Hepatocyte (in vitro differentiated cells): ENCODE data around the gene DPPA4.

Source experiments
- CTCF ChIP-seq: fragments of 200-600 bp; sonication (generic); IDR thresholded peaks from 2 replicates; pipeline ENCODE4 v1.5.1; 2016; ENCODE audit warnings: antibody characterized with exemption, mild to moderate bottlenecking; ENCODE audit not compliant: poor library complexity
- EZH2 ChIP-seq: fragments of 200-600 bp; sonication (generic); IDR thresholded peaks from 2 replicates; pipeline ENCODE4 v1.6.1; 2016; ENCODE audit warnings: antibody characterized with exemption, mild to moderate bottlenecking, borderline replicate concordance
- EZH2phosphoT487 ChIP-seq: fragments of 200-600 bp; sonication (generic); IDR thresholded peaks from one replicate; pipeline ENCODE4 v1.6.1; 2018; ENCODE audit warnings: antibody characterized with exemption, mild to moderate bottlenecking, low read depth, moderate library complexity; ENCODE audit not compliant: unreplicated experiment, severe bottlenecking

GRCh38 chr3:109339714-109340648, 2.6 kb upstream of the DPPA4 start:
- TF ChIP-seq CTCF (no peak), EZH2 (no peak), EZH2phosphoT487 (no peak)
